ENCODE results near the gene CDK13. TPM values are rescaled to one million over a fixed set of nuclear protein-coding genes. Genes with fewer than 3 reads are reported as not detected.
A peak's percentile ranks its signal among the peaks of the same experiment; 100 is the strongest.
"Not testable (repeated sequence)": the region's sequence is repeated elsewhere in the genome, so short reads cannot be mapped to it uniquely, and the experiment has no call there.

The CDK13 gene
- total RNA-seq, 2 experiments from 2014 or later = 46.5 to 48.7 TPM

- no peaks in the 10 kb centered on the region for H3K27me3 Mint-ChIP-seq
- no peak overlapping the region for H3K4me3 Mint-ChIP-seq
- ChIA-PET POLR2A (no interaction called here), CTCF (no interaction called here)
- DNase-seq = no peak
- no peaks in the 10 kb centered on the region for H3K9me3 Mint-ChIP-seq
- H3K4me1 Mint-ChIP-seq = no peaks in the 10 kb centered on the region
- H3K27ac Mint-ChIP-seq = no peak overlapping the region
- H3K36me3 Mint-ChIP-seq (ENCODE audit: low read depth) = peaks cover 27% of the 10 kb centered on the region
These were observed 148.8 kb downstream of the CDK13 start for GRCh38 chr7:40098810-40099209.

GRCh38 chr7:40099837-40100236 lies 149.8 kb downstream of the CDK13 start:
- no peaks in the 10 kb centered on the region for H3K9me3 Mint-ChIP-seq
- H3K36me3 Mint-ChIP-seq (ENCODE audit: low read depth) = peaks cover 17% of the 10 kb centered on the region
- no peak overlapping the region for H3K4me3 Mint-ChIP-seq
- H3K27ac Mint-ChIP-seq = no peak overlapping the region
- no peak for DNase-seq
- no peaks in the 10 kb centered on the region for H3K4me1 Mint-ChIP-seq
- ChIA-PET CTCF (no interaction called here), POLR2A (no interaction called here)
- no peaks in the 10 kb centered on the region for H3K27me3 Mint-ChIP-seq

GRCh38 chr7:40101201-40101600 lies 151.1 kb downstream of the CDK13 start:
- DNase-seq = no peak
- ChIA-PET CTCF (interaction anchor here (1.3 kb wide), 1 partner anchor 34 kb away, joined by 3 read pairs; no protein-coding TSS in a partner anchor), POLR2A (no interaction called here)
- Mint-ChIP-seq H3K9me3 (no peaks in the 10 kb centered on the region), H3K36me3 (ENCODE audit: low read depth) (peaks cover 8% of the 10 kb centered on the region), H3K27me3 (no peaks in the 10 kb centered on the region), H3K4me3 (no peak overlapping the region), H3K4me1 (no peaks in the 10 kb centered on the region), H3K27ac (no peak overlapping the region)

GRCh38 chr7:40102897-40103296 lies 152.8 kb downstream of the CDK13 start:
- CTCF ChIA-PET = interaction anchor here (0.8 kb wide), 1 partner anchor 207 kb away, joined by 3 read pairs; no protein-coding TSS in a partner anchor
- no peak overlapping the region for H3K27ac Mint-ChIP-seq

GRCh38 chr7:40105879-40106473 lies 155.9 kb downstream of the CDK13 start:
- H3K4me1 Mint-ChIP-seq = no peaks in the 10 kb centered on the region
- H3K4me3 Mint-ChIP-seq = no peak overlapping the region
- peaks cover 3% of the 10 kb centered on the region for H3K36me3 Mint-ChIP-seq (ENCODE audit: low read depth)
- H3K27ac Mint-ChIP-seq = no peak overlapping the region
- ChIA-PET POLR2A (no interaction called here), CTCF (no interaction called here)
- H3K9me3 Mint-ChIP-seq = no peaks in the 10 kb centered on the region
- H3K27me3 Mint-ChIP-seq = no peaks in the 10 kb centered on the region
- no peak for DNase-seq

More at GRCh38 chr7:40102897-40103296, 152.8 kb downstream of the CDK13 start:
- H3K36me3 Mint-ChIP-seq (ENCODE audit: low read depth) = peaks cover 3% of the 10 kb centered on the region
- no peaks in the 10 kb centered on the region for H3K9me3 Mint-ChIP-seq
- no peak for DNase-seq
- no peaks in the 10 kb centered on the region for H3K27me3 Mint-ChIP-seq
- POLR2A ChIA-PET = no interaction called here
- no peak overlapping the region for H3K4me3 Mint-ChIP-seq
- no peaks in the 10 kb centered on the region for H3K4me1 Mint-ChIP-seq

- Mint-ChIP-seq H3K36me3 (ENCODE audit: low read depth) (no peaks in the 10 kb centered on the region), H3K27ac (no peak overlapping the region), H3K9me3 (no peaks in the 10 kb centered on the region), H3K27me3 (no peaks in the 10 kb centered on the region), H3K4me3 (no peak overlapping the region), H3K4me1 (no peaks in the 10 kb centered on the region)
- ChIA-PET CTCF (interaction anchor here (0.7 to 0.9 kb wide), 2 partner anchors 18 to 33 kb away, joined by 3 read pairs; partner anchors contain the start of genes MPLKIP and SUGCT), POLR2A (no interaction called here)
- no peak for DNase-seq
These were observed 165.9 kb downstream of the CDK13 start for GRCh38 chr7:40115936-40116335.

GRCh38 chr7:40117199-40117598 lies 167.1 kb downstream of the CDK13 start:
- H3K9me3 Mint-ChIP-seq; POLR2A ChIA-PET; H3K27me3 Mint-ChIP-seq; H3K27ac Mint-ChIP-seq; H3K36me3 Mint-ChIP-seq (ENCODE audit: low read depth); H3K4me3 Mint-ChIP-seq; CTCF ChIA-PET; H3K4me1 Mint-ChIP-seq; DNase-seq: not testable (repeated sequence)

GRCh38 chr7:40118201-40118600 lies 168.1 kb downstream of the CDK13 start:
- H3K4me1 Mint-ChIP-seq; CTCF ChIA-PET; H3K36me3 Mint-ChIP-seq (ENCODE audit: low read depth); DNase-seq; POLR2A ChIA-PET; H3K27me3 Mint-ChIP-seq; H3K27ac Mint-ChIP-seq; H3K9me3 Mint-ChIP-seq; H3K4me3 Mint-ChIP-seq: not testable (repeated sequence)

GRCh38 chr7:40120020-40120419 lies 170.0 kb downstream of the CDK13 start:
- Mint-ChIP-seq H3K36me3 (ENCODE audit: low read depth) (peaks cover 4% of the 10 kb centered on the region), H3K4me3 (no peak overlapping the region), H3K27ac (no peak overlapping the region), H3K27me3 (no peaks in the 10 kb centered on the region), H3K9me3 (no peaks in the 10 kb centered on the region), H3K4me1 (no peaks in the 10 kb centered on the region)
- ChIA-PET POLR2A (no interaction called here), CTCF (no interaction called here)
- no peak for DNase-seq

GRCh38 chr7:40122100-40122939 lies 172.3 kb downstream of the CDK13 start:
- ChIA-PET POLR2A (interaction anchor here (0.6 kb wide), 1 partner anchor 388 kb away, joined by 4 read pairs; no protein-coding TSS in a partner anchor), CTCF (interaction anchor here (0.7 to 1.2 kb wide), 2 partner anchors 12 to 551 kb away, joined by 3 to 4 read pairs; partner anchors contain the start of genes MPLKIP and SUGCT)
- not testable (repeated sequence) for DNase-seq; H3K27ac Mint-ChIP-seq; H3K4me3 Mint-ChIP-seq; H3K4me1 Mint-ChIP-seq; H3K9me3 Mint-ChIP-seq; H3K36me3 Mint-ChIP-seq (ENCODE audit: low read depth); H3K27me3 Mint-ChIP-seq

- ChIA-PET POLR2A (interaction anchor here (0.6 kb wide), 1 partner anchor 389 kb away, joined by 4 read pairs; no protein-coding TSS in a partner anchor), CTCF (interaction anchor here (0.7 to 1.2 kb wide), 2 partner anchors 12 to 552 kb away, joined by 3 to 4 read pairs; partner anchors contain the start of genes MPLKIP and SUGCT)
- H3K4me3 Mint-ChIP-seq = no peak overlapping the region
These were observed 172.8 kb downstream of the CDK13 start for GRCh38 chr7:40122940-40123254.

GRCh38 chr7:40133561-40134427 lies 183.7 kb downstream of the CDK13 start:
- CTCF ChIA-PET = interaction anchor here (0.8 to 2.9 kb wide), 12 partner anchors 9 to 554 kb away, joined by 3 to 12 read pairs (median 4); partner anchors contain the start of gene RALA
- Mint-ChIP-seq H3K4me3 (peak overlapping the region; percentile 92), H3K36me3 (ENCODE audit: low read depth) (peaks cover 7% of the 10 kb centered on the region), H3K4me1 (peaks cover 23% of the 10 kb centered on the region), H3K27me3 (peaks cover 6% of the 10 kb centered on the region), H3K27ac (peak overlapping the region; percentile 95), H3K9me3 (no peaks in the 10 kb centered on the region)
- POLR2A ChIA-PET = interaction anchor here (0.7 to 4.0 kb wide), 5 partner anchors 22 to 511 kb away, joined by 3 to 45 read pairs (median 3); partner anchors contain the start of gene CDK13
- DNase-seq = no peak

More at GRCh38 chr7:40122940-40123254, 172.8 kb downstream of the CDK13 start:
- Mint-ChIP-seq H3K27me3 (no peaks in the 10 kb centered on the region), H3K9me3 (no peaks in the 10 kb centered on the region), H3K27ac (no peak overlapping the region), H3K4me1 (no peaks in the 10 kb centered on the region), H3K36me3 (ENCODE audit: low read depth) (peaks cover 4% of the 10 kb centered on the region)
- DNase-seq = no peak
